Osteoblast (primary cell): Measurements from ENCODE around the gene ZNF691. TPM values are rescaled to one million over a fixed set of nuclear protein-coding genes. Genes with fewer than 3 reads are reported as not detected.
"Not testable (repeated sequence)": the region's sequence is repeated elsewhere in the genome, so short reads cannot be mapped to it uniquely, and the experiment has no call there.

Experiments used
- DNase-seq: peaks from one replicate; pipeline ENCODE4 v3.0.0; 2011; ENCODE audit warnings: low spot score, mixed read lengths; ENCODE audit not compliant: insufficient read length; ENCODE audit errors: missing footprints
- H2AFZ ChIP-seq: 2 replicates; pipeline ENCODE4 v1.6.0; 2011; ENCODE audit warnings: mild to moderate bottlenecking, low read length
- H3K27ac ChIP-seq: 2 replicates; pipeline ENCODE4 v1.5.1; 2011; ENCODE audit warnings: mild to moderate bottlenecking, low read depth, low read length, moderate library complexity
- H3K27me3 ChIP-seq: 2 replicates; pipeline ENCODE4 v1.6.0; 2012; ENCODE audit warnings: mild to moderate bottlenecking, control low read depth, inconsistent platforms, low read length, moderate library complexity; ENCODE audit not compliant: insufficient read depth
- H3K36me3 ChIP-seq: 2 replicates; pipeline ENCODE4 v1.5.1; 2011; ENCODE audit warnings: mild to moderate bottlenecking, low read length, control low read depth, moderate library complexity; ENCODE audit not compliant: insufficient read depth
- H3K4me1 ChIP-seq: 2 replicates; pipeline ENCODE4 v1.5.1; 2011; ENCODE audit warnings: mild to moderate bottlenecking, low read length, control low read depth, moderate library complexity; ENCODE audit not compliant: insufficient read depth
- H3K4me2 ChIP-seq: 2 replicates; pipeline ENCODE4 v1.6.0; 2011; ENCODE audit warnings: mild to moderate bottlenecking, low read length; ENCODE audit not compliant: insufficient read depth
- H3K4me3 ChIP-seq: fragments of 200-600 bp; sonication (generic); 3 replicates; pipeline ENCODE4 v1.5.1; 2012; ENCODE audit warnings: mild to moderate bottlenecking, low read length, inconsistent platforms; ENCODE audit not compliant: insufficient read depth
- H3K79me2 ChIP-seq: 2 replicates; pipeline ENCODE4 v1.6.0; 2012; ENCODE audit warnings: mild to moderate bottlenecking, low read length, control low read depth, inconsistent platforms; ENCODE audit not compliant: insufficient read depth
- H3K9me3 ChIP-seq: 2 replicates; pipeline ENCODE4 v1.5.1; 2011; ENCODE audit warnings: low read depth, low read length, control low read depth
- H4K20me1 ChIP-seq: 2 replicates; pipeline ENCODE4 v1.6.0; 2012; ENCODE audit warnings: mild to moderate bottlenecking, low read length, control low read depth; ENCODE audit not compliant: insufficient read depth
- CTCF ChIP-seq: IDR thresholded peaks from 2 replicates; pipeline ENCODE4 v1.5.1; 2011; ENCODE audit warnings: mild to moderate bottlenecking, low read depth, low read length, moderate library complexity; ENCODE audit errors: extremely low read depth
- total RNA-seq: library from RNA; depleted of rRNA; stranded (reverse); fragments of >200 nt; gene quantifications from 2 replicates; pipeline ENCODE4 v1.2.3, GENCODE V29; 2012

ZNF691 gene
- total RNA-seq, 1 donor: 5.4 TPM

DNA sequence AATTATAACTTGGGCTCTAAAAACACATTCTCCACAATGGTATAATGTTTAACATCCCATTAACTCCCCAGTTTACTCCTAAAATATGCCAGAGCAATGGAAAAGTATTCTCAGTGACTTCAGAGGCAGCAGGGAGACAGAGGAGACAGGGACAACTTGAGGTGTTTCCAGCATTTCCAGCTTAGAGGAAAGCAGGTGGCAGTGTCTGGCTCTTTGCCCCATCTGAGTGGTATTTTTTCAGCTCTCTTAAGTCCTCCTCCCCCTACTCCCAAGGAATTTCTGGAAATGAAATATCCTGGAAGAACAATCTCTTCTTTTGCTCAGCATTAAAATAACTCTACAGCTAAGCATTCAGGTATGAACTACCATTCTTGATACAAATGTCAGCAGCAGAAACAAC is 40.2 kb upstream of the ZNF691 start:
- H3K27me3 ChIP-seq: no peaks in the 10 kb centered on the region
- no peaks in the 10 kb centered on the region for H3K36me3 ChIP-seq
- H4K20me1 ChIP-seq: no peaks in the 10 kb centered on the region
- no peaks in the 10 kb centered on the region for H3K4me1 ChIP-seq
- no peak for TF ChIP-seq CTCF
- no peaks in the 10 kb centered on the region for H3K9me3 ChIP-seq
- DNase-seq: no peak
- H3K79me2 ChIP-seq: no peaks in the 10 kb centered on the region
- no peak overlapping the region for H2AFZ ChIP-seq
- no peak overlapping the region for H3K4me2 ChIP-seq
- no peak overlapping the region for H3K27ac ChIP-seq
- H3K4me3 ChIP-seq: no peak overlapping the region

- Histone ChIP-seq H3K4me2 (no peak overlapping the region), H4K20me1 (no peaks in the 10 kb centered on the region), H2AFZ (no peak overlapping the region), H3K27ac (no peak overlapping the region), H3K79me2 (no peaks in the 10 kb centered on the region), H3K36me3 (no peaks in the 10 kb centered on the region), H3K4me3 (no peak overlapping the region), H3K9me3 (no peaks in the 10 kb centered on the region), H3K27me3 (no peaks in the 10 kb centered on the region), H3K4me1 (no peaks in the 10 kb centered on the region)
- no peak for DNase-seq
- TF ChIP-seq CTCF: no peak
These were observed 39.8 kb upstream of the ZNF691 start for GRCh38 chr1:42806593-42806992.

DNA sequence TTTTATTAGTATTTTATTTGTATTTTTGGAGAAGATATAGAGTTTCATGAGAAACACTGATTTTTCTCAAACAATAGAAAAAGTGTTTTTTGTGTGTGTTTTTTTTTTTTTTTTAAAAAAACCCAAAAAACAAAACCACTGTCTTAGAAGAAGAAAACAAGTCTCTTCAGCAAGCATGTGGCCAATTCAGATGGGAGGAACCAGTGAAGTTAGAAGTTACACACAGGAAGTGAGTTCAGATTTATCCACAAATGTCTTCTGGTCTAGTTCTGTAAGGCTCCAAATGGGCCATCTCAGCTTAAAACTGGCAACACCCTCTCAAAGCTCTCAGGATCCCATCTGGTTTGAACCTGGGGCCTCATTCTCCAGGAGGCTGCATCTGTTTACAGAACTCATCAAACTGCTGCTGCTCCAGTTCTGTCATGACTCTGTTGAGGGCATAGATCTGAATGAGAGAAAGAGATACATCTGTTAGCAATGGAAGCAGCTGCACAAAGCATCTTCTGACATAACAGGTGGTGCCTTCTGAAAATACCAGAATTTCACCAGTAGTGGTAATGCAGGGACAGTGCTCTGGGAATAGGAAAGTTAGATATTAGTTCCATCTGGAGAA is 39.3 kb upstream of the ZNF691 start:
- no peak for DNase-seq
- H4K20me1 ChIP-seq: no peaks in the 10 kb centered on the region
- no peaks in the 10 kb centered on the region for H3K27me3 ChIP-seq
- no peaks in the 10 kb centered on the region for H3K9me3 ChIP-seq
- H3K36me3 ChIP-seq: no peaks in the 10 kb centered on the region
- TF ChIP-seq CTCF: no peak
- H2AFZ ChIP-seq: no peak overlapping the region
- no peak overlapping the region for H3K4me2 ChIP-seq
- no peak overlapping the region for H3K4me3 ChIP-seq
- no peak overlapping the region for H3K27ac ChIP-seq
- H3K4me1 ChIP-seq: no peaks in the 10 kb centered on the region
- H3K79me2 ChIP-seq: no peaks in the 10 kb centered on the region

GRCh38 chr1:42814815-42815214 is 31.6 kb upstream of the ZNF691 start:
- not testable (repeated sequence) for H3K36me3 ChIP-seq, H2AFZ ChIP-seq, H3K27ac ChIP-seq, H3K27me3 ChIP-seq, H3K4me2 ChIP-seq, DNase-seq, H4K20me1 ChIP-seq, H3K4me3 ChIP-seq, H3K9me3 ChIP-seq
- peaks cover 17% of the 10 kb centered on the region for H3K4me1 ChIP-seq
- peaks cover 15% of the 10 kb centered on the region for H3K79me2 ChIP-seq
